Measurements from ENCODE around the gene INTS6. TPM values are rescaled to one million over a fixed set of nuclear protein-coding genes. Genes with fewer than 3 reads are reported as not detected.
A peak's percentile ranks its signal among the peaks of the same experiment; 100 is the strongest.

Gene INTS6
- total RNA-seq, 1 donor = 40.5 TPM

GRCh38 chr13:51478418-51479198 is 25.8 kb upstream of the INTS6 start:
- Histone ChIP-seq H3K27me3 (ENCODE audit: insufficient read depth, low read length) (no peaks in the 10 kb centered on the region), H2AFZ (ENCODE audit: low read length) (no peak overlapping the region), H3K79me2 (ENCODE audit: insufficient read depth, low read length) (no peaks in the 10 kb centered on the region), H3K9me3 (ENCODE audit: low read depth, low read length) (no peaks in the 10 kb centered on the region), H3K4me3 (ENCODE audit: insufficient read depth, low read length) (no peak overlapping the region), H3K36me3 (ENCODE audit: insufficient read depth, low read length) (no peaks in the 10 kb centered on the region), H3K4me2 (ENCODE audit: insufficient read depth, low read length) (peak overlapping the region; percentile 35), H3K27ac (ENCODE audit: low read depth, low read length) (no peak overlapping the region), H3K4me1 (ENCODE audit: insufficient read depth, low read length) (peaks cover 17% of the 10 kb centered on the region), H4K20me1 (ENCODE audit: insufficient read depth, low read length) (no peaks in the 10 kb centered on the region)
- DNase-seq (ENCODE audit: insufficient read length, low spot score, missing footprints) = no peak
- TF ChIP-seq CTCF (IDR thresholded peaks at IDR 0.05; ENCODE audit: extremely low read depth, low read depth, low read length) = no peak

- no peak for TF ChIP-seq CTCF (IDR thresholded peaks at IDR 0.05; ENCODE audit: extremely low read depth, low read depth, low read length)
- no peak overlapping the region for H3K4me3 ChIP-seq (ENCODE audit: insufficient read depth, low read length)
- no peaks in the 10 kb centered on the region for H3K9me3 ChIP-seq (ENCODE audit: low read depth, low read length)
- no peak overlapping the region for H2AFZ ChIP-seq (ENCODE audit: low read length)
- H3K27me3 ChIP-seq (ENCODE audit: insufficient read depth, low read length) = no peaks in the 10 kb centered on the region
- H3K4me1 ChIP-seq (ENCODE audit: insufficient read depth, low read length) = peaks cover 17% of the 10 kb centered on the region
- no peaks in the 10 kb centered on the region for H3K36me3 ChIP-seq (ENCODE audit: insufficient read depth, low read length)
- H4K20me1 ChIP-seq (ENCODE audit: insufficient read depth, low read length) = no peaks in the 10 kb centered on the region
- no peak overlapping the region for H3K4me2 ChIP-seq (ENCODE audit: insufficient read depth, low read length)
- H3K79me2 ChIP-seq (ENCODE audit: insufficient read depth, low read length) = no peaks in the 10 kb centered on the region
- no peak for DNase-seq (ENCODE audit: insufficient read length, low spot score, missing footprints)
- H3K27ac ChIP-seq (ENCODE audit: low read depth, low read length) = no peak overlapping the region
Measured at GRCh38 chr13:51477653-51478324, 25.0 kb upstream of the INTS6 start.

GRCh38 chr13:51477149-51477548 is 24.3 kb upstream of the INTS6 start:
- no peak for TF ChIP-seq CTCF (IDR thresholded peaks at IDR 0.05; ENCODE audit: extremely low read depth, low read depth, low read length)
- Histone ChIP-seq H4K20me1 (ENCODE audit: insufficient read depth, low read length) (no peaks in the 10 kb centered on the region), H3K79me2 (ENCODE audit: insufficient read depth, low read length) (no peaks in the 10 kb centered on the region), H3K27me3 (ENCODE audit: insufficient read depth, low read length) (no peaks in the 10 kb centered on the region), H3K36me3 (ENCODE audit: insufficient read depth, low read length) (no peaks in the 10 kb centered on the region), H3K4me2 (ENCODE audit: insufficient read depth, low read length) (no peak overlapping the region), H3K27ac (ENCODE audit: low read depth, low read length) (no peak overlapping the region), H2AFZ (ENCODE audit: low read length) (no peak overlapping the region), H3K9me3 (ENCODE audit: low read depth, low read length) (no peaks in the 10 kb centered on the region), H3K4me3 (ENCODE audit: insufficient read depth, low read length) (no peak overlapping the region), H3K4me1 (ENCODE audit: insufficient read depth, low read length) (peaks cover 17% of the 10 kb centered on the region)
- no peak for DNase-seq (ENCODE audit: insufficient read length, low spot score, missing footprints)
